CD14-positive monocyte (primary cell): ENCODE data around the gene CHRNA9. TPM values are rescaled to one million over a fixed set of nuclear protein-coding genes. Genes with fewer than 3 reads are reported as not detected.
A peak's percentile ranks its signal among the peaks of the same experiment; 100 is the strongest.

Experiments
- DNase-seq, 3 donors: peaks; one replicate each; pipeline ENCODE4 v3.0.0-alpha.2; 2011 to 2022
- H2AFZ ChIP-seq: 2 replicates; pipeline ENCODE4 v1.6.0; 2012; ENCODE audit warnings: mild to moderate bottlenecking, low read depth, low read length, inconsistent platforms; ENCODE audit not compliant: insufficient read depth, poor library complexity, severe bottlenecking
- H3K27ac ChIP-seq, 2 donors: 1 replicate in 1 of 2; 2 replicates in 1 of 2; pipeline ENCODE4 v1.5.1; 2012 to 2013; ENCODE audit warnings: low read length in 2 of 2, control low read depth in 1 of 2, inconsistent platforms in 1 of 2, low read depth in 1 of 2, mild to moderate bottlenecking in 1 of 2
- H3K27me3 ChIP-seq, 2 donors: one replicate each; pipeline versions ENCODE4 v1.6.0 to v1.6.1; 2011 to 2013; ENCODE audit warnings: low read length in 2 of 2; ENCODE audit not compliant: control insufficient read depth in 2 of 2, insufficient read depth in 2 of 2
- H3K36me3 ChIP-seq, 2 donors: replicated peaks in 1 of 2; 1 replicate in 1 of 2; 2 replicates in 1 of 2; pipeline versions ENCODE4 v1.5.1 to v1.6.1; 2012 to 2013; ENCODE audit warnings: low read length in 2 of 2, control low read depth in 1 of 2, inconsistent platforms in 1 of 2, mild to moderate bottlenecking in 1 of 2; ENCODE audit not compliant: insufficient read depth in 2 of 2, control insufficient read depth in 1 of 2
- H3K4me1 ChIP-seq, 2 donors: 1 replicate in 1 of 2; 2 replicates in 1 of 2; pipeline versions ENCODE4 v1.5.1 to v1.6.1; 2012 to 2013; ENCODE audit warnings: low read length in 2 of 2, control low read depth in 1 of 2, inconsistent platforms in 1 of 2, mild to moderate bottlenecking in 1 of 2, moderate library complexity in 1 of 2; ENCODE audit not compliant: insufficient read depth in 2 of 2, control insufficient read depth in 1 of 2
- H3K4me2 ChIP-seq: replicated peaks from 2 replicates; pipeline ENCODE3; 2012; ENCODE audit warnings: low read length, moderate library complexity, mild to moderate bottlenecking; ENCODE audit not compliant: poor library complexity, severe bottlenecking; ENCODE audit errors: extremely low read depth
- H3K4me3 ChIP-seq, 3 experiments: fragments of 200-600 bp in 1 of 3; sonication (generic) in 1 of 3; replicated peaks in 1 of 3; 1 replicate in 2 of 3; 2 replicates in 1 of 3; pipeline ENCODE4 v1.5.1; 2011 to 2013; ENCODE audit warnings: low read length in 3 of 3, mild to moderate bottlenecking in 3 of 3, control low read depth in 2 of 3, low read depth in 2 of 3, inconsistent platforms in 1 of 3, moderate library complexity in 1 of 3
- H3K79me2 ChIP-seq: 2 replicates; pipeline ENCODE4 v1.6.0; 2012; ENCODE audit warnings: mild to moderate bottlenecking, control low read depth, inconsistent platforms, low read length, moderate library complexity; ENCODE audit not compliant: insufficient read depth
- H3K9ac ChIP-seq: 2 replicates; pipeline ENCODE4 v1.6.0; 2017; ENCODE audit warnings: low read length, mild to moderate bottlenecking; ENCODE audit not compliant: insufficient read depth, poor library complexity, severe bottlenecking
- H3K9me3 ChIP-seq, 2 donors: replicated peaks in 1 of 2; 1 replicate in 1 of 2; 2 replicates in 1 of 2; pipeline versions ENCODE4 v1.5.1 to v1.6.1; 2012 to 2013; ENCODE audit warnings: low read length in 2 of 2, control low read depth in 1 of 2; ENCODE audit not compliant: control insufficient read depth in 1 of 2, insufficient read depth in 1 of 2
- H4K20me1 ChIP-seq: 2 replicates; pipeline ENCODE4 v1.6.0; 2012; ENCODE audit warnings: mild to moderate bottlenecking, low read length, control low read depth, moderate library complexity; ENCODE audit not compliant: insufficient read depth
- H3K27ac Mint-ChIP-seq, 7 donors: one replicate each; pipeline ENCODE4 v1.8.0; 2020; ENCODE audit warnings: mild to moderate bottlenecking in 7 of 7, mixed read lengths in 7 of 7, moderate library complexity in 6 of 7, inconsistent platforms in 2 of 7
- H3K27me3 Mint-ChIP-seq, 3 donors: one replicate each; pipeline ENCODE4 v1.8.0; 2021 to 2022; ENCODE audit warnings: low read depth in 3 of 3, mild to moderate bottlenecking in 3 of 3, mixed read lengths in 3 of 3, moderate library complexity in 3 of 3, inconsistent platforms in 1 of 3
- H3K36me3 Mint-ChIP-seq, 2 donors: one replicate each; pipeline ENCODE4 v1.8.0; 2020; ENCODE audit warnings: mixed read lengths in 2 of 2, inconsistent platforms in 1 of 2, mild to moderate bottlenecking in 1 of 2
- H3K4me1 Mint-ChIP-seq: one replicate; pipeline ENCODE4 v1.8.0; 2020; ENCODE audit warnings: mild to moderate bottlenecking, mixed read lengths
- H3K4me3 Mint-ChIP-seq, 2 donors: one replicate each; pipeline ENCODE4 v1.8.0; 2020; ENCODE audit warnings: mild to moderate bottlenecking in 2 of 2, mixed read lengths in 2 of 2, moderate library complexity in 1 of 2
- H3K9me3 Mint-ChIP-seq, 7 donors: one replicate each; pipeline ENCODE4 v1.8.0; 2020 to 2022; ENCODE audit warnings: mixed read lengths in 7 of 7, mild to moderate bottlenecking in 6 of 7, moderate library complexity in 6 of 7, inconsistent platforms in 2 of 7
- WGBS: methylation state at CpG from one replicate; pipeline ENCODE4 v1.1.5; 2013; ENCODE audit warnings: missing lambda C conversion rate; ENCODE audit not compliant: insufficient coverage; 5-methylcytosine and 5-hydroxymethylcytosine counted together
- intact Hi-C, 2 donors: fragments of 100-400 bp; cut with micrococcal nuclease; formaldehyde crosslinking; loops; one replicate each; pipeline versions ENCODE4 v1.15.0 to v1.15.1; 2023
- polyA plus RNA-seq, 3 donors: library from polyadenylated mRNA; depleted of rRNA in 1 of 3; unstranded in 2 of 3; stranded (reverse) in 1 of 3; fragments of 300-500 nt in 2 of 3; fragments of >200 nt in 1 of 3; fragmentation: Illumina TruSeq in 2 of 3; gene quantifications; 1 replicate in 2 of 3; 2 replicates in 1 of 3; pipeline ENCODE4 v1.2.3, GENCODE V29; 2012 to 2021
- TF ChIP-seq, protein P1 (sequence below): fragments of 200-600 bp; IDR thresholded peaks from one replicate; pipeline ENCODE4 v1.8.0; 2022; ENCODE audit warnings: antibody characterized with exemption, mild to moderate bottlenecking

Gene CHRNA9
- polyA plus RNA-seq, 3 donors, result not detected

DNA sequence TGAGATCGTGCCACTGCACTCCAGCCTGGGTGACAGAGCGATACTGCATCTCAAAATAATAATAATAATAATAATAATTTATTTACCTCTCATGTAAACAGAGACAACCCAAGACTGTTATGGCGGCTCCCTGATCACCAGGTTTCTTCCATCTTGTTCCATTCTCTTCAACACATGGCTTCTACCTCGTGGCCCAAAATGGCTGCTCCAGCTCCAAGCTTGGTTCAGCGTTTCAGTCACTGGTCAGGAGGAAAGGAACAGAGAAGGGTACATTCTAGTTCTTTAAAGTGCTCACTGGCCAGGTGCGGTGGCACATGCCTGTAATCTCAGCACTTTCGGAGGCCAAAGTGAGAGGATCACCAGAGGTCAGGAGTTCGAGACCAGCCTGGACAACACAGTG is 24.9 kb upstream of the CHRNA9 start:
- no peaks in the 10 kb centered on the region for H3K36me3 ChIP-seq
- peaks cover 0 to 6% (median 0%) of the 10 kb centered on the region in 7 donors for H3K9me3 Mint-ChIP-seq
- H3K27ac Mint-ChIP-seq, result peak overlapping the region in 2 of 7 donors; percentile 12 to 26
- intact Hi-C loops, result no loop called here
- no peaks in the 10 kb centered on the region for H3K36me3 Mint-ChIP-seq
- H3K9me3 ChIP-seq, result no peaks in the 10 kb centered on the region
- peaks cover 59% of the 10 kb centered on the region for H3K4me1 Mint-ChIP-seq
- H3K4me2 ChIP-seq, result no peak overlapping the region
- H3K9ac ChIP-seq, result no peak overlapping the region
- H3K79me2 ChIP-seq, result no peaks in the 10 kb centered on the region
- no peak overlapping the region for H3K4me3 ChIP-seq
- no peaks in the 10 kb centered on the region for H3K27me3 ChIP-seq
- no peak for DNase-seq
- H3K27ac ChIP-seq, result no peak overlapping the region
- H4K20me1 ChIP-seq, result no peaks in the 10 kb centered on the region
- no peak overlapping the region for H2AFZ ChIP-seq
- H3K27me3 Mint-ChIP-seq, result peaks cover 4 to 16% (median 8%) of the 10 kb centered on the region in 3 donors
- H3K4me1 ChIP-seq, result peaks cover 50 to 55% of the 10 kb centered on the region in 2 donors
- WGBS, result 100% methylated on average over 3 of the region's 8 CpGs
- no peak overlapping the region for H3K4me3 Mint-ChIP-seq
- TF ChIP-seq, protein P1, sequence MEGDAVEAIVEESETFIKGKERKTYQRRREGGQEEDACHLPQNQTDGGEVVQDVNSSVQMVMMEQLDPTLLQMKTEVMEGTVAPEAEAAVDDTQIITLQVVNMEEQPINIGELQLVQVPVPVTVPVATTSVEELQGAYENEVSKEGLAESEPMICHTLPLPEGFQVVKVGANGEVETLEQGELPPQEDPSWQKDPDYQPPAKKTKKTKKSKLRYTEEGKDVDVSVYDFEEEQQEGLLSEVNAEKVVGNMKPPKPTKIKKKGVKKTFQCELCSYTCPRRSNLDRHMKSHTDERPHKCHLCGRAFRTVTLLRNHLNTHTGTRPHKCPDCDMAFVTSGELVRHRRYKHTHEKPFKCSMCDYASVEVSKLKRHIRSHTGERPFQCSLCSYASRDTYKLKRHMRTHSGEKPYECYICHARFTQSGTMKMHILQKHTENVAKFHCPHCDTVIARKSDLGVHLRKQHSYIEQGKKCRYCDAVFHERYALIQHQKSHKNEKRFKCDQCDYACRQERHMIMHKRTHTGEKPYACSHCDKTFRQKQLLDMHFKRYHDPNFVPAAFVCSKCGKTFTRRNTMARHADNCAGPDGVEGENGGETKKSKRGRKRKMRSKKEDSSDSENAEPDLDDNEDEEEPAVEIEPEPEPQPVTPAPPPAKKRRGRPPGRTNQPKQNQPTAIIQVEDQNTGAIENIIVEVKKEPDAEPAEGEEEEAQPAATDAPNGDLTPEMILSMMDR, result no peak

- intact Hi-C loops, result no loop called here
- no peak overlapping the region for H3K4me3 ChIP-seq
Measured at GRCh38 chr4:40311811-40312346, 23.3 kb upstream of the CHRNA9 start.

More at GRCh38 chr4:40311811-40312346, 23.3 kb upstream of the CHRNA9 start:
- H2AFZ ChIP-seq, result peak overlapping the region; percentile 58
- no peaks in the 10 kb centered on the region for H4K20me1 ChIP-seq
- no peaks in the 10 kb centered on the region for H3K27me3 ChIP-seq
- no peaks in the 10 kb centered on the region for H3K36me3 Mint-ChIP-seq
- H3K4me1 Mint-ChIP-seq, result peaks cover 56% of the 10 kb centered on the region
- no peak overlapping the region for H3K27ac ChIP-seq
- H3K36me3 ChIP-seq, result no peaks in the 10 kb centered on the region
- no peak overlapping the region for H3K9ac ChIP-seq
- H3K79me2 ChIP-seq, result no peaks in the 10 kb centered on the region
- peaks cover 44 to 54% of the 10 kb centered on the region in 2 donors for H3K4me1 ChIP-seq
- H3K4me3 Mint-ChIP-seq, result peak overlapping the region in 1 of 2 donors; percentile 19
- H3K9me3 ChIP-seq, result no peaks in the 10 kb centered on the region
- peaks cover 4 to 18% (median 8%) of the 10 kb centered on the region in 3 donors for H3K27me3 Mint-ChIP-seq
- 8% methylated on average over 6 of the region's 11 CpGs for WGBS
- H3K4me2 ChIP-seq, result peak overlapping the region; percentile 20
- H3K27ac Mint-ChIP-seq, result peak overlapping the region in 5 of 7 donors; percentile 33 to 90 (median 70)
- peak in 1 of 3 donors; percentile 32 for DNase-seq
- TF ChIP-seq, protein P1, result no peak
- peaks cover 0 to 6% (median 0%) of the 10 kb centered on the region in 7 donors for H3K9me3 Mint-ChIP-seq
